Choroid plexus epithelial cell (primary cell): Measurements from ENCODE around the gene ERMP1.
A peak's percentile ranks its signal among the peaks of the same experiment; 100 is the strongest.
"Not testable (repeated sequence)": the region's sequence is repeated elsewhere in the genome, so short reads cannot be mapped to it uniquely, and the experiment has no call there.

Experiments
- DNase-seq: peaks from one replicate; pipeline ENCODE4 v3.0.0-alpha.2; 2010; ENCODE audit warnings: low read depth
- H3K4me3 ChIP-seq: 2 replicates; pipeline ENCODE4 v1.5.1; 2011; ENCODE audit warnings: low read depth, mild to moderate bottlenecking, control low read depth, low read length, moderate library complexity
- CTCF ChIP-seq: conservative IDR thresholded peaks from 2 replicates; pipeline ENCODE4 v1.5.1; 2011; ENCODE audit warnings: low read depth, mild to moderate bottlenecking, control low read depth, inconsistent platforms, low read length, moderate library complexity

The ERMP1 gene

DNA sequence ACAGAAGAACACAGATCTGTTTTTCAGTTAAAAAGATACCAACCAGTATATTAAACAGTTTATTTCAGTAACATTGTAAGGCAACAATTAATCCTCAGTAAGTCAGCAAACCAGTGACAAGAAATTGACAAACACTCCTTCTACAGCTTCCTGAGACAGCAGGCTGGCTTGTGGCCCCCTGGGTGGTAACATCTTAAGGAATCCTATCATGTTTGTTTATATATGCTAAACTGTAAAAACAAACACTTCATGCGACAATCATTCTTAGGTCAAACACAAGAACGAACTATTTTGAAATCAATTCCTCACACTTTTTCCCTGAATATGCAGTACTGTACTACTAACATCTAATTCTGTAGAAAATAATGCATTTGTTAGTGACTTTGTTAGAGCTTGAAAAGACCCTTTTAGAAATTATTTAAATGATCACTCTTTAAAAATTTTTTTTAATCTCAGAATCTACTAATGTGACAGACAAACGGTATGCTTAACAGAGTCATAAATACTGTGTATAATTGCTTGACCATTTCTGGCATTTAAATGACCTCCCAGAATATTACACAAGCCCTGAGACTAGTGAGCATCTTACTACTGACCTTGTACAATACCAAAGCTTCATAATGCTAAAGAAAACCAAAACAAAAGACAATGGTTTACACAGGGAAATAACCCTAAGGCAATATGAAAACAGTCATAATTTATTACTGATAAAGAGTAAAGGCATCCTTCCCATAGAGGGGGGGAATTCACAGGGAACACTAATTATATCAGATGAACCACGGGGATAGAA lies 48.2 kb downstream of the ERMP1 start:
- no peak overlapping the region for H3K4me3 ChIP-seq
- DNase-seq: peak; percentile 53
- no peak for TF ChIP-seq CTCF

- no peak overlapping the region for H3K4me3 ChIP-seq
- TF ChIP-seq CTCF: no peak
- peak; percentile 64 for DNase-seq
Measured at GRCh38 chr9:5783982-5784381, 48.9 kb downstream of the ERMP1 start.

GRCh38 chr9:5783420-5783819 lies 49.5 kb downstream of the ERMP1 start:
- not testable (repeated sequence) for DNase-seq, H3K4me3 ChIP-seq

- DNase-seq, H3K4me3 ChIP-seq: not testable (repeated sequence)
Measured at GRCh38 chr9:5779705-5780218, 53.2 kb downstream of the ERMP1 start.

DNA sequence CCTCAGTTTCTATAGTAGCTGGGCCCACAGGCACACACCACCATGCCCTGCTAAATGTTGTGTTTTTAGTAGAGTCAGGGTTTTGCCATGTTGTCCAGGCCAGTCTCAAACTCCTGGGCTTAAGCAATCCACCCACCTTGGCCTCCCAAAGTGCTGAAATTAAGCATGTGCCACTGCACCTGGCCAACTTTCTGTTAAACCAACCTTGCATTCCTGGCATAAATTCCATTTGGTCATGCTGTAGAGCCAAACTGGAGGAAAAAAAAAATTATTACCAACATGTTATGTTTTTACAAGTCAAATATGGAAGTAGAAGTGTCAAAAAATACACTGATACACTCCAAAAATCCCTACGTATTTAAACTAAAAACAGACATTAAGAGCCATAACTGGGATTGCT lies 54.1 kb downstream of the ERMP1 start:
- no peak overlapping the region for H3K4me3 ChIP-seq
- TF ChIP-seq CTCF: no peak
- DNase-seq: no peak

- H3K4me3 ChIP-seq: no peak overlapping the region
- peak; percentile 43 for TF ChIP-seq CTCF
- no peak for DNase-seq
Measured at GRCh38 chr9:5773324-5773999, 59.5 kb downstream of the ERMP1 start.

- no peak overlapping the region for H3K4me3 ChIP-seq
- no peak for TF ChIP-seq CTCF
- DNase-seq: no peak
Measured at GRCh38 chr9:5767968-5768932, 64.7 kb downstream of the ERMP1 start.
